HG02840 (cell line): Measurements from ENCODE around the gene NFYC.

ENCODE experiments used
- ATAC-seq: cut with Tn5 transposase; IDR thresholded peaks from one replicate; pipeline ENCODE4 v1.9.1; 2021; ENCODE audit warnings: mild to moderate bottlenecking, moderate library complexity, moderate number of reproducible peaks; ENCODE audit not compliant: unreplicated experiment, low FRiP score

The NFYC gene

GRCh38 chr1:40792036-40792435, 100.5 kb downstream of the NFYC start:
- ATAC-seq, result no peak

- ATAC-seq, result no peak
Observed at GRCh38 chr1:40793617-40794016, 102.1 kb downstream of the NFYC start.

DNA sequence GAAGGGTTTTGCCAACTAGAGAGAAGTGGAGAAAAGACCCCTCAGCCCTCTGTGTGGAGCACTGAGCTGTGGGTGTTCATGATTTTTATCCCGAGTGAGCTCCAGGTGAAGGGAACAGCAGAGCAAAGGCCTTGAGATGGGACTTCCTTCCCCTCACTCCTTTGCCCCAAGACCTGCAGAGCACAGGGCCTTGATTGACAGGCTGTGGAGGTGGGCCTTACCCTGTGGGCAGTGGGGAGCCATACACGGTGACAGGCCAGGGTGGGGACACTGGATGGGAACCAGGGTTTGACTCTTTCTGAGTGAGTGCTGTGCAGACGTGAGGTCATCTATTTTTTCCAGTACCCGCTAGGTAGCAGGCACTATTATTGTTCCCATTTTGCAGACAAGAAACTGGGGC, 102.5 kb downstream of the NFYC start:
- ATAC-seq, result no peak

DNA sequence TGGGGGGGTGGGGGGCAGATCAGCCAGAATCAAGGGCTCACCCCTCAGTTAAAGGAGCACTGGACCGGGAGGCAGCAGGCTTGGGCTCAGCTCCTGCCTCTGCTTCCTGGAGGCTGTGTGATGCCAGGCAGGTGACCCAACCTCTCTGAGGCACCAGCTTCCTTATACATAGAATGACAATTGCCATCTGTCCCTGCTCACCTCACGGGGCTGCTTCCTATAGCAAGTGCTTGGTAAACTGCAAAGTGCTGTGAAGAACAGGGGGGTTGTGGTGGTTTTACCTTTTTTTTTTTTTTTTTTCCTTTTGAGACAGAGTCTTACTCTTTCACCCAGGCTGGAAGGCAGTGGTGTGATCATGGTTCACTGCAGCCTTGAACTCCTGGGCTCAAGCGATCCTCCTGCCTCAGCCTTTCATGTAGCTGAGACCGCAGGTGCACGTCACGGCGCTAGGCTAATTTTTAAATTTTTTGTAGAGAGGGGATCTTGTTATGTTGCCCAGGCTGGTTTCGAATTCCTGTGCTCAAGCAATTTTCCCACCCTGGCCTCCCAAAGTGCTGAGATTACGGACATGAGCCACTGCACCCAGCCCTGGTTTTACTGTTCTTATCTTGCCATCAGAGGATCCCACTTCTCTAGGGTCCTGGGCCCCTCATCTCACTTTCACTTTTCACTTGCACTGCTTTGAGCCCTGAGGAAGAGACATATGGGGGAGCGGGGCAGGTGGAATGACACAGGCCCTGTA, 103.6 kb downstream of the NFYC start:
- ATAC-seq, result no peak

DNA sequence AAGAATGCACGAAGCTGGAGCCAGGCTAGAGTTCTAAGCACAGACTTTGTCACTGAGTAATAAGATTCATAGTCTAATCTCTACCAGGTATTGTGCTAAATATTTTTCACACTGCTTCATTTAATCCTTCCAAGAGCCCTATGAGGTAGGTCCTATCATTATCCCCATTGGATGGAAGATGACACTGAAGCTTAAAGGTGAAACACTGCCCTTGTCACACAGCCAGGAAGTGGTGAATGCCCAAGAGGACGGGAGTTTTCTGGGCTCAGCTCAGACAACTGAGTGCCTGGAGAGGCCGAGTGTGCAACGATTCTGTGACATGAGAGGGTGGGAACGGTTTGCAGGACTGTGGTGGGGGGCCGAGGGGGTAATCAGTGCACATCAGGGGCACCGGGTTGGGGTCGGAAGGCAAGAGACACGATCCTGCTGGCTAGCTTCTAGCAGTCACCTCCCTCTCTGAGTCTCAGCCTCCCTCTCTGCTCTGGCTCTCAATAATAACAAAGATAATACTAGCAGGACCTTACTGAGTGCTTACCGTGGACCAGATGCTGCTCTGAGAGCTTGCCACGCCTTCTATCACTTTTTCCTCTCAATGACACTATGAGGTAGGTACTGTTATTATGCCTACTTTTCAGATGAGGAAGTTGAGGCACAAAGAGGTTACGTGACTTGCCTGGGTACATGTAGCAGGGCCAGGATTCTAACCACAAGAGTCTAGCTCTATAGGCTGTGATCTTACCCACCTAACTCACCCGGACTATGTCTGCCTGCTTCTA, 104.5 kb downstream of the NFYC start:
- no peak for ATAC-seq

DNA sequence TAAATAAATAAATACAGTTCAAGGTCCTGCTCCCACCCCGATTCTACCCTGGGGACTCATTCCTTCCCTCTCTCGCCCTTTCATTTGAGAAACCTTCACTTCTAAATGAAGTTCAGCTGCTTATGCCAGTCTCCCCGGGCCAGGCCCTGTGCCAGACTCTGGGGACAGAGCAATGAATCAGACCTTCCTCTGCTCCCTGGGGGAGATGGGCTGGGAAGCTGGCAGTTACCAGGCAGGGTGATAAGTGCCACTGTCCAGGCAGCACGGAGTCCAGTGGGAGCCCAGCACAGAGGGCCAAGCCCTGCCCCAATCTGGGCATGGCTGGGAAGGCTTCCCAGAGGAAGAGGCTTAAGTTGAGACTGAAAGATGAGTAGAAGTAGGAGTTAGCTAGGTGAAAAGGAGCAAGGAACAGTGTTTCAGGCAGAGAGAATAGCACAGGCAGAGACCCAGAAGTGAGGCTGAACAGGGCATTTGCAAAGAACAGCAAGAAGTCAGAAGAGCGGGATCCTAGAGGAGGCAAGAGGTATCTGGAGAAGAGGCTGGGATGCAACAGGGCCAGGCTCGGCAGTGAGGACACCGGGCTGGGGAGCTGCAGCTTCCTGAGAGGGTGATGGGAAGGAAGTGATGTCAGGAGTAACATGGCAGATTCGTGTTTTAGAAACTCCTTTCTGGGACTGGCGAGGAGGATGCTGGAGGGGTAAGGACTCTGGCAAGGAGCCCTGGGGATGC, 105.6 kb downstream of the NFYC start:
- ATAC-seq, result no peak

GRCh38 chr1:40797668-40798010, 106.1 kb downstream of the NFYC start:
- no peak for ATAC-seq

- no peak for ATAC-seq
Observed at GRCh38 chr1:40798366-40799281, 107.1 kb downstream of the NFYC start.

DNA sequence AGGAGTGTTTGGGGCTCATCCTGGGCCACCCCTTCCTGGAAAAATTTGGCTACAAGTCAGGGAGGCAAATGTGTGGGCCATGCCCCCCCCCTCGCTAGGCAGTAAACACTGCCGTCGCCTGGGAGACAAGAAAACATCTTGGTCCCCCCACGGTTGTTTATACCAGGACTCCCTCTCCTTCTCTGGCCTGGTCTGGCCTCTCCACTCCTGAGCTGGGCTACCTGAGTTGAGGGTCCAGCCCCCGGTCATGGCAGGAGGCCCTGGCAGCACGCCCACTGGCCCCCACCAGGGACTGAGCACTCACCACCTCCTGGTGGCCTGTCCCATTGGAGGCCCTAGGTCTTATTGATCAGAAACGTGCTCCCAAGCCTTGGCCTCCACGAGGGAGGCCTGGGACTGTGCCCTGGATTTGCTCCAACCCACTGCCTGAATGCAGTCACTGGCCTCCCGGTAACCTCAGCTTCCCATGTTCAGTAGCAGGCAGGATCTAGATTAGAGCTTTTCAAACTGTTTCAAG, 107.9 kb downstream of the NFYC start:
- no peak for ATAC-seq

DNA sequence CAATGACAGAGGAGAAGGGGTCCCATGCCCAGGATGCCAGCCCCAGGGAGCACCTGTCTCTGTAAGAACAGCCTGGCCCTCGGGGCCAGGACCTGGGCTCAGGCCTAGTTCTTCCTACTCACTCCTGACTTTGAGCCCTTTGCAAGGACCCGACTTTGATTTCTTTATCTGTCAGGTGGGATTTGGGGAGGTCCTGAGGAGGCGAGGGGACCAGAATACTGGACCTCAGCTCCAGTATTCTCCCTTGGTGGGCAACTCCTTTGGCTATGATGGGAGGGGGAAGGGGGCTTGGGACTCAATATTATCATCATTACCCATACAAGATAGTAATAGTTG, 110.2 kb downstream of the NFYC start:
- ATAC-seq, result no peak

GRCh38 chr1:40802078-40802741, 110.7 kb downstream of the NFYC start:
- ATAC-seq, result peak; percentile 52

DNA sequence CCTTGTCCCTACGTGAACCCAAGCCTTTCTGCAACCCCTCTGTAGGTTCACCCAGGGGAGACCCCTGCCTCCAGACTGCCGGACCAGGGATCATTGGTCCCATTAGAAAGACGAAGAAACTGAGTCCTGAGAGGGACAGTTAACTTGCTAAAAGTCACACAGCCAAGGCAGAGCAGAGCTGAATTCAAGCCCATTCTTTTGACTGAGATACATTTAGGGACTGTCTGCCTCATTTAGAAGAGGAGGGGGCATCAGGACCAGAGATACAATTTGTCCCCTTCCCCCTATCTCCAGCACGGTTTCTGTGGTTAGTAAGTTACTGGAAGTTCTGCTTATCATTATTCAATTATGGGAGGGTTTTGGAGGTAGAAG, 111.2 kb downstream of the NFYC start:
- ATAC-seq, result peak; percentile 4

GRCh38 chr1:40803447-40803846, 111.9 kb downstream of the NFYC start:
- no peak for ATAC-seq

- ATAC-seq, result no peak
Observed at GRCh38 chr1:40803902-40804301, 112.4 kb downstream of the NFYC start.

GRCh38 chr1:40806240-40806639, 114.7 kb downstream of the NFYC start:
- no peak for ATAC-seq

GRCh38 chr1:40806731-40807695, 115.5 kb downstream of the NFYC start:
- ATAC-seq, result no peak

DNA sequence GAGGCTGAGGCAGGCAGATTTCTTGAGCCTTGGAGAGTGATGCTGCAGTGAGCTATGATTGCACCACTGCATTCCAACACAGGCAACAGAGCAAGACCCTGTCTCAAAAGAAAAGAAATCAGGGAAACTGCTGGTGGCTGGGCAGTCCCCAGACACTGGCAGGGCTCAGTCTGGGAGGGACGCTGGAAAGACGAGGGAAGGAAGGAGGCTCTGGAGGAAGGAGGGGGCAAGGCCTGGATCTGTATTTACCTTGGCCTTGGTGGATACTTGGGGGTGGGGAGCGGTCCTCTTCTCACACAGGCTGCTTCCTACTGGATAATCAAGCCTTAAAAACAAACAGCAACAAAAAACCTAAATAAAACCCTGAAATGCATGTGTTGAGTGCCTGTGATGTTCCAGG, 116.5 kb downstream of the NFYC start:
- ATAC-seq, result no peak

DNA sequence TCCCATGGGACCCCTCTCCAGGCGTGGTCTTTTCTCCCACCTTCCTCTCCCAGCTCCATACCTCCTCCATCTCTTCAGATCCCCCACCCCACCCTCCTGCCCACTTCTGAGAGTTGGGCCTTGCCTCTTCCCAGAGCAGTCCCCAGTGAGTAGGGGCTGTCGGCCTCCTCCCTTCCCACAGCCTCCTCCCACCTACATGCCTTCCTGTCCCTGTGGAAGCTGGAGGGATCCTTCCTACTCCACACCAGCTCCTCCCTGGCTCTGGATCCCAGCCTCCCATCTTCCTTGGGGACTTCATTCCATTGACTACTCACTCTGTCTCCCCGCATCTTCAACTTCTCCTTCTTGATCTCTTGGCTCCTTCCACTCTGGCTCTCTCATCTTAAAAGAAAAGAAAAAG, 116.9 kb downstream of the NFYC start:
- no peak for ATAC-seq

DNA sequence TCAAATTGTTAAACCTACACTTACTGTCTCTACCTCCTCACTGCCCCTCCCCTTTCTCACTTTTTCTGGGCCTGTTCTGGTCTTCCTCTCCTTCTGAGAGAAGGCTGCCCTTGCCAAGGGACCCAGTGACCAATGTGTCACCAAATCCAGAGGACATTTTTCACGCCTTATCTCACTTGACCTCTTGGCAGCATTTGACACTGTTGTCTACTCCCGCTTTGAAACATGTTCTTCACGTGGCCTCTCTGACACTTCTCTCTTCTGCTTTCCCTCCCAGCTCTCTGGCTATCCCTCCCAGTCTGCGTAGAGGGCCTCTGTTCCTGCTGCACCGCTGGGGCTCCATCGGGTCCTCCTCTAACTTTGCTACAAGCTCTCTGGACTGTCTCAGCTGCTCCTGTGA, 117.4 kb downstream of the NFYC start:
- no peak for ATAC-seq
